SK-N-MC (cell line): ENCODE measurements around the gene NFIB.

Experiments
- EZH2 ChIP-seq: fragments of 200-600 bp; sonication (generic); IDR thresholded peaks from one replicate; pipeline ENCODE4 v1.6.1; 2017; ENCODE audit warnings: antibody characterized with exemption
- POLR2AphosphoS5 ChIP-seq: IDR thresholded peaks from 2 replicates; pipeline ENCODE4 v1.6.1; 2012; ENCODE audit warnings: mild to moderate bottlenecking, low read depth, low read length, borderline replicate concordance

GRCh38 chr9:14157191-14157590 is 156.8 kb downstream of the NFIB start:
- TF ChIP-seq POLR2AphosphoS5 = no peak
- no peak for TF ChIP-seq EZH2
